ENCODE data around the gene BIVM.

Gene BIVM

DNA sequence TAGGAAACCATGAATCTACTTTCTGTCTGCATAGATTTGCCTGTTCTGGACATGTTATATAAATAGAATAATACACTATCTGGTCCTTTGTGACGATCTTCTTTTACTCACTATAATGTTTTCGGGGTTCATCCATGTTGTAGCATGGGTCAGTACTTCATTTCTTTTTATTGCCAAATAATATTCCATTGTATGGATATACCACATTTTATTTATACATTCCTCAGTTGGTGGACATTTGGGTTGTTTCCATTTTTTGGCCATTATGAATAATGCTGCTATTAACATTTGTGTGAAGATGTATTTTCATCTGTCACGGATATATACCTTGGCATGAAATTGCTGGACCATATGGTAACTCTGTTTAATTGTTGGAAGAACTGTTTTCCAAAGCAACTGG, 6.8 kb downstream of the BIVM start:
- H3K27me3 ChIP-seq (ENCODE audit: insufficient read depth, low read length, poor library complexity), result no peaks in the 10 kb centered on the region
- H3K9me3 ChIP-seq (ENCODE audit: insufficient read depth, low read length, severe bottlenecking), result no peaks in the 10 kb centered on the region
- H3K36me3 ChIP-seq (ENCODE audit: insufficient read depth, low read length), result peaks cover 8% of the 10 kb centered on the region
- H3K4me3 ChIP-seq (ENCODE audit: low read depth in 1 of 2, low read length in 2 of 2), result no peak overlapping the region
- peaks cover 27% of the 10 kb centered on the region for H3K4me1 ChIP-seq (ENCODE audit: insufficient read depth, low read length)
- TF ChIP-seq, protein P1, sequence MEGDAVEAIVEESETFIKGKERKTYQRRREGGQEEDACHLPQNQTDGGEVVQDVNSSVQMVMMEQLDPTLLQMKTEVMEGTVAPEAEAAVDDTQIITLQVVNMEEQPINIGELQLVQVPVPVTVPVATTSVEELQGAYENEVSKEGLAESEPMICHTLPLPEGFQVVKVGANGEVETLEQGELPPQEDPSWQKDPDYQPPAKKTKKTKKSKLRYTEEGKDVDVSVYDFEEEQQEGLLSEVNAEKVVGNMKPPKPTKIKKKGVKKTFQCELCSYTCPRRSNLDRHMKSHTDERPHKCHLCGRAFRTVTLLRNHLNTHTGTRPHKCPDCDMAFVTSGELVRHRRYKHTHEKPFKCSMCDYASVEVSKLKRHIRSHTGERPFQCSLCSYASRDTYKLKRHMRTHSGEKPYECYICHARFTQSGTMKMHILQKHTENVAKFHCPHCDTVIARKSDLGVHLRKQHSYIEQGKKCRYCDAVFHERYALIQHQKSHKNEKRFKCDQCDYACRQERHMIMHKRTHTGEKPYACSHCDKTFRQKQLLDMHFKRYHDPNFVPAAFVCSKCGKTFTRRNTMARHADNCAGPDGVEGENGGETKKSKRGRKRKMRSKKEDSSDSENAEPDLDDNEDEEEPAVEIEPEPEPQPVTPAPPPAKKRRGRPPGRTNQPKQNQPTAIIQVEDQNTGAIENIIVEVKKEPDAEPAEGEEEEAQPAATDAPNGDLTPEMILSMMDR (IDR thresholded peaks at IDR 0.05; ENCODE audit: borderline replicate concordance, extremely low read depth, low read length, poor library complexity, severe bottlenecking), result no peak
- TF ChIP-seq EZH2 (IDR thresholded peaks at IDR 0.05; ENCODE audit: borderline replicate concordance, low read depth, low read length, severe bottlenecking), result no peak
- H3K79me2 ChIP-seq (ENCODE audit: insufficient read depth, low read length), result peaks cover 20% of the 10 kb centered on the region
- ATAC-seq (ENCODE audit: insufficient read depth, low read depth) (no peak), DNase-seq (no peak)
- H3K27ac ChIP-seq (ENCODE audit: low read length), result no peak overlapping the region
- H3K9ac ChIP-seq (ENCODE audit: low read depth, low read length), result no peak overlapping the region
- H4K20me1 ChIP-seq (ENCODE audit: insufficient read depth, low read length), result no peaks in the 10 kb centered on the region
- no peak overlapping the region for H3K4me2 ChIP-seq (ENCODE audit: insufficient read depth, low read length)
- H2AFZ ChIP-seq (ENCODE audit: low read depth, low read length), result no peak overlapping the region

DNA sequence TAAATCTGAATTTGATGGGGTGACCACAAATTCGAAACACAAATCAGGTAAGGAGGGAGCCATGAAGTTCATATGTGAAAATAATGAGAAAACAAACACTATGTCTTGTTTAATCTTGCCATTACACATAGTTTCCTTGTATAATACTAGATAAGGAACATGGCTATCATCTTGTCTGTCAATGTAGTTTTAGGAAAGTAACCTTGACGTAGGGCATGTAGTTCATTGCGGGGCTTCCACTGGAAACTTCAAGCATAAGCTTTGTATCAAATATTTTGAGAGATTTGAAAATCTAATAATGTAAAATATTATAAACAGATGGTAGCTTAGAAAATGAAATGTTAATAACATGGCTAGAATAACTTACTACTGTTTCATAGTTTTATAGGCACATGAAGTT, 8.8 kb downstream of the BIVM start:
- Histone ChIP-seq H3K4me3 (ENCODE audit: low read depth in 1 of 2, low read length in 2 of 2) (no peak overlapping the region), H3K4me1 (ENCODE audit: insufficient read depth, low read length) (peaks cover 24% of the 10 kb centered on the region), H3K36me3 (ENCODE audit: insufficient read depth, low read length) (peaks cover 18% of the 10 kb centered on the region), H3K27ac (ENCODE audit: low read length) (no peak overlapping the region), H3K4me2 (ENCODE audit: insufficient read depth, low read length) (no peak overlapping the region), H3K9ac (ENCODE audit: low read depth, low read length) (no peak overlapping the region), H3K9me3 (ENCODE audit: insufficient read depth, low read length, severe bottlenecking) (peaks cover 4% of the 10 kb centered on the region), H2AFZ (ENCODE audit: low read depth, low read length) (no peak overlapping the region), H4K20me1 (ENCODE audit: insufficient read depth, low read length) (no peaks in the 10 kb centered on the region), H3K27me3 (ENCODE audit: insufficient read depth, low read length, poor library complexity) (no peaks in the 10 kb centered on the region), H3K79me2 (ENCODE audit: insufficient read depth, low read length) (peaks cover 20% of the 10 kb centered on the region)
- no peak for ATAC-seq (ENCODE audit: insufficient read depth, low read depth)
- DNase-seq, result no peak
- TF ChIP-seq, protein P1 (IDR thresholded peaks at IDR 0.05; ENCODE audit: borderline replicate concordance, extremely low read depth, low read length, poor library complexity, severe bottlenecking), result no peak
- TF ChIP-seq EZH2 (IDR thresholded peaks at IDR 0.05; ENCODE audit: borderline replicate concordance, low read depth, low read length, severe bottlenecking), result no peak

DNA sequence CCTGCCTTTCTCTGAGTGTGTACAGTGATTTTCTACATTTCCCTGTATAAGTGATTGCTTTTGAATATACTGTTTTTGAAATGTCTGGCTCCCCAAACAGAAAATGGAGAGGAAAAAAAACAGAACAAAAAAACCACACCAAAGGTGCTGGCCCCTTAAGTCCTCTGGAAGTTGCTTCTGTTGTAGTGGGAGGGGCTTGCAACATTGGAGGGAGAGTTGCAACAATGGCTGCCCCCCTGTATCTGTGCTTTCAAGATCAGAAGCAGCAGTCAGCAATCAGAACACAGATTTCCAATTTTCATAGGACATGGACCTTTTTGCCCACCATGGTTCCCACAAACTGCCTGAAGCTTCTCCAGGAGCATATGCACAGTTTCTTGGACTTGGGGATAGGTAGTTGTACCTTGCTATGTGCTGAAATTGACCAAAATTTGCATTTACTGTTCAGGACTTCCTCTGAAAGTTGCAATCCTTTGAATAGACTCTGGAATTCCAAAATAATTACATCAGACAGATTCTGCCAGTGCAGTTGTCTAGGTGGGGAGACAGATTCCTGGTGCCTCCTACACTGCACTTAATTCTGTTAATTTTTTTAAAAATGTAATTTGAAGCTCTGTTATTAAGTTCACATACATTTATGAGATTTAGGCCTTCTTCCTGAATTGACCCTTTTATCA, 13.8 kb downstream of the BIVM start:
- Histone ChIP-seq H3K4me3 (ENCODE audit: low read depth in 1 of 2, low read length in 2 of 2) (peak overlapping the region in 1 of 2 experiments; percentile 11; a peak in 1 of 4 replicates), H3K4me2 (ENCODE audit: insufficient read depth, low read length) (peak overlapping the region; percentile 49), H3K9me3 (ENCODE audit: insufficient read depth, low read length, severe bottlenecking) (peaks cover 4% of the 10 kb centered on the region), H3K9ac (ENCODE audit: low read depth, low read length) (peak overlapping the region; percentile 41), H4K20me1 (ENCODE audit: insufficient read depth, low read length) (no peaks in the 10 kb centered on the region), H3K79me2 (ENCODE audit: insufficient read depth, low read length) (peaks cover 30% of the 10 kb centered on the region), H3K27ac (ENCODE audit: low read length) (peak overlapping the region; percentile 67), H3K27me3 (ENCODE audit: insufficient read depth, low read length, poor library complexity) (no peaks in the 10 kb centered on the region), H3K36me3 (ENCODE audit: insufficient read depth, low read length) (peaks cover 24% of the 10 kb centered on the region), H2AFZ (ENCODE audit: low read depth, low read length) (peak overlapping the region; percentile 66), H3K4me1 (ENCODE audit: insufficient read depth, low read length) (peaks cover 32% of the 10 kb centered on the region)
- TF ChIP-seq, protein P1 (IDR thresholded peaks at IDR 0.05; ENCODE audit: borderline replicate concordance, extremely low read depth, low read length, poor library complexity, severe bottlenecking), result no peak
- no peak for TF ChIP-seq EZH2 (IDR thresholded peaks at IDR 0.05; ENCODE audit: borderline replicate concordance, low read depth, low read length, severe bottlenecking)
- ATAC-seq (ENCODE audit: insufficient read depth, low read depth) (peak; percentile 91), DNase-seq (peak; percentile 79)

Measured in DND-41 (cell line).